ENCODE results near the gene CFAP92. TPM values are rescaled to one million over a fixed set of nuclear protein-coding genes. Genes with fewer than 3 reads are reported as not detected.

CFAP92 gene
- total RNA-seq, 1 donor from 2014 or later, result not detected

- no peak for DNase-seq (ENCODE audit: low read depth)
- TF ChIP-seq, protein P1, sequence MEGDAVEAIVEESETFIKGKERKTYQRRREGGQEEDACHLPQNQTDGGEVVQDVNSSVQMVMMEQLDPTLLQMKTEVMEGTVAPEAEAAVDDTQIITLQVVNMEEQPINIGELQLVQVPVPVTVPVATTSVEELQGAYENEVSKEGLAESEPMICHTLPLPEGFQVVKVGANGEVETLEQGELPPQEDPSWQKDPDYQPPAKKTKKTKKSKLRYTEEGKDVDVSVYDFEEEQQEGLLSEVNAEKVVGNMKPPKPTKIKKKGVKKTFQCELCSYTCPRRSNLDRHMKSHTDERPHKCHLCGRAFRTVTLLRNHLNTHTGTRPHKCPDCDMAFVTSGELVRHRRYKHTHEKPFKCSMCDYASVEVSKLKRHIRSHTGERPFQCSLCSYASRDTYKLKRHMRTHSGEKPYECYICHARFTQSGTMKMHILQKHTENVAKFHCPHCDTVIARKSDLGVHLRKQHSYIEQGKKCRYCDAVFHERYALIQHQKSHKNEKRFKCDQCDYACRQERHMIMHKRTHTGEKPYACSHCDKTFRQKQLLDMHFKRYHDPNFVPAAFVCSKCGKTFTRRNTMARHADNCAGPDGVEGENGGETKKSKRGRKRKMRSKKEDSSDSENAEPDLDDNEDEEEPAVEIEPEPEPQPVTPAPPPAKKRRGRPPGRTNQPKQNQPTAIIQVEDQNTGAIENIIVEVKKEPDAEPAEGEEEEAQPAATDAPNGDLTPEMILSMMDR (conservative IDR thresholded peaks at IDR 0.05; ENCODE audit: low read depth, low read length), result no peak
- H3K4me3 ChIP-seq (ENCODE audit: low read depth, low read length), result no peak overlapping the region
These were observed 19.8 kb downstream of the CFAP92 start for GRCh38 chr3:128973988-128974564.

- DNase-seq (ENCODE audit: low read depth), result no peak
- TF ChIP-seq, protein P1 (conservative IDR thresholded peaks at IDR 0.05; ENCODE audit: low read depth, low read length), result no peak
- no peak overlapping the region for H3K4me3 ChIP-seq (ENCODE audit: low read depth, low read length)
These were observed 22.3 kb downstream of the CFAP92 start for GRCh38 chr3:128971421-128972100.

GRCh38 chr3:128970740-128971047, 23.2 kb downstream of the CFAP92 start:
- TF ChIP-seq, protein P1 (conservative IDR thresholded peaks at IDR 0.05; ENCODE audit: low read depth, low read length), result no peak
- H3K4me3 ChIP-seq (ENCODE audit: low read depth, low read length), result no peak overlapping the region
- no peak for DNase-seq (ENCODE audit: low read depth)

GRCh38 chr3:128969993-128970739, 23.7 kb downstream of the CFAP92 start:
- no peak overlapping the region for H3K4me3 ChIP-seq (ENCODE audit: low read depth, low read length)
- no peak for DNase-seq (ENCODE audit: low read depth)
- TF ChIP-seq, protein P1 (conservative IDR thresholded peaks at IDR 0.05; ENCODE audit: low read depth, low read length), result peak; percentile 89

- no peak for DNase-seq (ENCODE audit: low read depth)
- H3K4me3 ChIP-seq (ENCODE audit: low read depth, low read length), result no peak overlapping the region
- TF ChIP-seq, protein P1 (conservative IDR thresholded peaks at IDR 0.05; ENCODE audit: low read depth, low read length), result no peak
These were observed 26.0 kb downstream of the CFAP92 start for GRCh38 chr3:128967748-128968355.

- DNase-seq (ENCODE audit: low read depth), result no peak
- H3K4me3 ChIP-seq (ENCODE audit: low read depth, low read length), result no peak overlapping the region
- TF ChIP-seq, protein P1 (conservative IDR thresholded peaks at IDR 0.05; ENCODE audit: low read depth, low read length), result no peak
These were observed 28.1 kb downstream of the CFAP92 start for GRCh38 chr3:128965818-128966217.

Data from epithelial cell of proximal tubule (primary cell).